SK-N-SH (cell line): Measurements from ENCODE around the gene IRF2BPL. TPM values are rescaled to one million over a fixed set of nuclear protein-coding genes. Genes with fewer than 3 reads are reported as not detected.

ENCODE experiments used
- CTCF ChIA-PET: fragments of 300-600, 350-600 bp; formaldehyde crosslinking; extraction: SDS; loops from one replicate; lab custom pipeline; 2021; lab: Yijun Ruan, JAX
- POLR2A ChIA-PET: fragments of 350-600 bp; sonication (Branson Sonifier 250); formaldehyde crosslinking; extraction: SDS; loops from one replicate; lab custom pipeline; 2020; ENCODE audit warnings: antibody characterized with exemption, inconsistent platforms; lab: Yijun Ruan, JAX
- DNase-seq: peaks from one replicate; pipeline ENCODE4 v3.0.0; 2012
- H2AFZ ChIP-seq: fragments of 200-600 bp; sonication (generic); 2 replicates; pipeline ENCODE4 v1.8.1; 2016; ENCODE audit warnings: antibody characterized with exemption, mild to moderate bottlenecking, low read depth
- H3F3A ChIP-seq: fragments of 200-600 bp; sonication (generic); replicated peaks from 2 replicates; pipeline ENCODE3; 2016; ENCODE audit warnings: antibody characterized with exemption, mild to moderate bottlenecking; ENCODE audit not compliant: insufficient read depth
- H3K27ac ChIP-seq, 2 experiments: fragments of 200-500 bp in 1 of 2; fragments of 200-600 bp in 1 of 2; sonication (Bioruptor generic) in 1 of 2; sonication (generic), shearing (Covaris generic) in 1 of 2; 2 replicates each; pipeline versions ENCODE4 v1.5.1 to v1.6.1; 2014 to 2016; ENCODE audit warnings: low read depth in 2 of 2, inconsistent platforms in 1 of 2, low read length in 1 of 2, mild to moderate bottlenecking in 1 of 2, mixed read lengths in 1 of 2
- H3K27me3 ChIP-seq: fragments of 200-600 bp; sonication (generic), shearing (Covaris generic); 2 replicates; pipeline ENCODE4 v1.6.1; 2016; ENCODE audit warnings: mixed run types; ENCODE audit not compliant: insufficient read depth
- H3K36me3 ChIP-seq, 2 experiments: fragments of 200-500 bp in 1 of 2; fragments of 200-600 bp in 1 of 2; sonication (Bioruptor generic) in 1 of 2; sonication (generic) in 1 of 2; replicated peaks in 1 of 2; 2 replicates each; pipeline versions ENCODE3 to v1.5.1; 2014 to 2016; ENCODE audit warnings: low read length in 1 of 2, mild to moderate bottlenecking in 1 of 2; ENCODE audit not compliant: insufficient read depth in 2 of 2, control insufficient read depth in 1 of 2
- H3K4me1 ChIP-seq, 2 experiments: fragments of 200-500 bp in 1 of 2; fragments of 200-600 bp in 1 of 2; sonication (Bioruptor generic) in 1 of 2; sonication (generic), shearing (Covaris generic) in 1 of 2; 2 replicates each; pipeline versions ENCODE4 v1.5.1 to v1.6.1; 2014 to 2016; ENCODE audit warnings: low read depth in 1 of 2, low read length in 1 of 2, mixed run types in 1 of 2; ENCODE audit not compliant: insufficient read depth in 2 of 2, control insufficient read depth in 1 of 2
- H3K4me2 ChIP-seq: fragments of 200-600 bp; sonication (generic), shearing (Covaris generic); 2 replicates; pipeline ENCODE4 v1.6.1; 2017; ENCODE audit warnings: mixed run types
- H3K4me3 ChIP-seq, 2 experiments: fragments of 200-500 bp in 1 of 2; fragments of 200-600 bp in 1 of 2; sonication (Bioruptor generic) in 1 of 2; sonication (generic), shearing (Covaris generic) in 1 of 2; 2 replicates each; pipeline versions ENCODE4 v1.5.1 to v1.8.1; 2014 to 2016; ENCODE audit warnings: low read depth in 2 of 2, inconsistent platforms in 1 of 2, low read length in 1 of 2, mild to moderate bottlenecking in 1 of 2, mixed read lengths in 1 of 2, moderate library complexity in 1 of 2
- H3K79me2 ChIP-seq: fragments of 200-600 bp; sonication (generic); 2 replicates; pipeline ENCODE4 v1.8.1; 2017; ENCODE audit warnings: mild to moderate bottlenecking; ENCODE audit not compliant: insufficient read depth
- H3K9ac ChIP-seq: fragments of 200-600 bp; sonication (generic); 2 replicates; pipeline ENCODE4 v1.6.1; 2017; ENCODE audit warnings: mixed run types
- H3K9me2 ChIP-seq: fragments of 200-600 bp; sonication (generic); 2 replicates; pipeline ENCODE4 v1.6.1; 2017; ENCODE audit warnings: mixed run types
- H3K9me3 ChIP-seq: fragments of 200-600 bp; sonication (generic); 2 replicates; pipeline ENCODE4 v1.6.1; 2017; ENCODE audit warnings: mixed run types, mild to moderate bottlenecking, moderate library complexity
- H4K20me1 ChIP-seq: fragments of 200-600 bp; sonication (generic); 2 replicates; pipeline ENCODE4 v1.6.1; 2017; ENCODE audit warnings: mild to moderate bottlenecking, mixed run types; ENCODE audit not compliant: insufficient read depth
- CHD2 ChIP-seq: fragments of 150-350 bp; IDR thresholded peaks from 2 replicates; pipeline ENCODE4 v1.6.1; 2018; ENCODE audit warnings: low read length; ENCODE audit not compliant: partially characterized antibody
- CTCF ChIP-seq: fragments of 200-600 bp; sonication (generic); IDR thresholded peaks from 2 replicates; pipeline ENCODE4 v1.6.1; 2017; ENCODE audit warnings: antibody characterized with exemption, mild to moderate bottlenecking, moderate library complexity
- FOSL2 ChIP-seq: IDR thresholded peaks from 2 replicates; pipeline ENCODE4 v1.4.0; 2012; ENCODE audit warnings: low read depth, mild to moderate bottlenecking, moderate library complexity, borderline replicate concordance
- FOXJ3 ChIP-seq: sonication (generic); formaldehyde crosslinking; IDR thresholded peaks from 2 replicates; pipeline ENCODE4 v1.5.1; 2020; ENCODE audit warnings: mild to moderate bottlenecking, missing genetic modification reagents
- IRF3 ChIP-seq: fragments of 150-350 bp; IDR thresholded peaks from 2 replicates; pipeline ENCODE4 v1.6.1; 2016; ENCODE audit warnings: mild to moderate bottlenecking, low read depth, low read length
- MEF2A ChIP-seq: IDR thresholded peaks from 2 replicates; pipeline ENCODE4 v1.4.0; 2012; ENCODE audit warnings: low read depth, borderline replicate concordance
- NRF1 ChIP-seq: IDR thresholded peaks from 2 replicates; pipeline ENCODE4 v1.6.1; 2012; ENCODE audit warnings: low read depth, mild to moderate bottlenecking, low read length
- PBX3 ChIP-seq: IDR thresholded peaks from 2 replicates; pipeline ENCODE4; 2012
- RFX5 ChIP-seq: IDR thresholded peaks from 2 replicates; pipeline ENCODE4 v1.6.1; 2012; ENCODE audit warnings: mild to moderate bottlenecking, improper control_type of control experiment, low read length
- TAF1 ChIP-seq: IDR thresholded peaks from 2 replicates; pipeline ENCODE4 v1.6.1; 2012; ENCODE audit warnings: low read depth, mild to moderate bottlenecking, low read length, moderate library complexity, borderline replicate concordance
- TEAD4 ChIP-seq: IDR thresholded peaks from 2 replicates; pipeline ENCODE4 v1.4.0; 2012; ENCODE audit warnings: mild to moderate bottlenecking, borderline replicate concordance; ENCODE audit not compliant: insufficient read depth
- YY1 ChIP-seq: IDR thresholded peaks from 2 replicates; pipeline ENCODE4 v1.4.0; 2012; ENCODE audit warnings: low read depth, mild to moderate bottlenecking
- WGBS: methylation state at CpG from one replicate; pipeline ENCODE4 v1.1.6; 2017; ENCODE audit warnings: low lambda C conversion rate; 5-methylcytosine and 5-hydroxymethylcytosine counted together
- polyA plus RNA-seq, 3 experiments: library from polyadenylated mRNA; depleted of rRNA; stranded (reverse); fragments of >200 nt; gene quantifications; 2 replicates each; pipeline ENCODE4 v1.2.3, GENCODE V29; 2012
- TF ChIP-seq, protein P1 (sequence below): IDR thresholded peaks from 2 replicates; pipeline ENCODE4 v1.4.0; 2012; ENCODE audit warnings: low read depth

Gene IRF2BPL
- polyA plus RNA-seq, 1 of the 3 experiments (the other 2 are of a cell fraction) = 17.1 TPM

DNA sequence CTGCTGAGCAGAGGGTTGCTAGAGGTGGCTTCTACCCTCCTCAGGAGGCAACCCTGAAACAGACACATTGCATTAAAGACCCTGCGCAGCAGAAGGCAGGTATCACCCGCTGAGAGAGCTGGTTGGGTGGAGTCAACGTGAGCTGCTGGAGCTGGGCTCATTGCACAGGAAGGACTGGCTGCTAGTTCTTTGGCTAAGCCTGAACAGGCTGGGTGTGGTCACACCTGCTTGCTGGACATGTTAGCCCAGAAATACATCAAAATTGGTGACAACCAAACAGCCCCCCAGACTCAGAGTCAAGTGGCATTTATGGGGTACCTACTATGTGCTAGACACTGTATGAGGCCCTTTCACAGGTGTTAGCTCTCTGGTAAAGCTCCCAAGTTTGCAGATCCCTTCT, 33.8 kb upstream of the IRF2BPL start:
- Histone ChIP-seq H3K9me2 (no peaks in the 10 kb centered on the region), H3K27ac (no peak overlapping the region), H3K9me3 (no peaks in the 10 kb centered on the region), H3K9ac (no peak overlapping the region), H2AFZ (no peak overlapping the region), H3K4me3 (no peak overlapping the region), H3K4me1 (peaks cover 3 to 24% of the 10 kb centered on the region in 2 experiments; a peak in 2 of 4 replicates), H3K27me3 (no peaks in the 10 kb centered on the region), H3K79me2 (no peaks in the 10 kb centered on the region), H3F3A (no peaks in the 10 kb centered on the region), H3K36me3 (no peaks in the 10 kb centered on the region), H3K4me2 (no peak overlapping the region), H4K20me1 (no peaks in the 10 kb centered on the region)
- POLR2A ChIA-PET = no interaction called here
- 96% methylated on average over 3 of the region's 3 CpGs for WGBS
- no peak for TF ChIP-seq IRF3
- TF ChIP-seq FOXJ3 (CRISPR knock-in tag) = no peak
- no peak for TF ChIP-seq TEAD4
- TF ChIP-seq CHD2 = no peak
- TF ChIP-seq PBX3 = no peak
- TF ChIP-seq RFX5 = no peak
- no peak for TF ChIP-seq NRF1
- no peak for TF ChIP-seq CTCF
- no peak for TF ChIP-seq FOSL2
- TF ChIP-seq, protein P1, sequence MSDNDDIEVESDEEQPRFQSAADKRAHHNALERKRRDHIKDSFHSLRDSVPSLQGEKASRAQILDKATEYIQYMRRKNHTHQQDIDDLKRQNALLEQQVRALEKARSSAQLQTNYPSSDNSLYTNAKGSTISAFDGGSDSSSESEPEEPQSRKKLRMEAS = no peak
- TF ChIP-seq MEF2A = no peak
- no peak for TF ChIP-seq YY1
- TF ChIP-seq TAF1 = no peak
- CTCF ChIA-PET = interaction anchor here (0.8 to 18.3 kb wide), 7 partner anchors 8 to 190 kb away, joined by 3 to 764 read pairs (median 10); no protein-coding TSS in a partner anchor
- DNase-seq = no peak
